ENCODE results near the gene RABEP2. TPM values are rescaled to one million over a fixed set of nuclear protein-coding genes. Genes with fewer than 3 reads are reported as not detected.

The RABEP2 gene
- total RNA-seq: 22.2 and 31.4 TPM in 2 replicates

GRCh38 chr16:28924762-28925385, at the start of gene RABEP2:
TSS of gene RABEP2 (minus strand) at chr16:28925238. CDS start at chr16:28925163, 75 bp downstream.

GRCh38 chr16:28974437-28975157, 49.6 kb upstream of the RABEP2 start, which contains the start of gene SPNS1:
TSS of gene SPNS1 (plus strand) at chr16:28974778. CDS start at chr16:28975152, 374 bp downstream.

GRCh38 chr16:28950648-28951409, 25.8 kb upstream of the RABEP2 start, which contains the start of gene NFATC2IP:
TSS of gene NFATC2IP (plus strand) at chr16:28950937. CDS start at chr16:28951012, 75 bp downstream.

GRCh38 chr16:28931801-28932225, 6.8 kb upstream of the RABEP2 start, which contains the start of gene CD19:
TSS of gene CD19 (plus strand) at chr16:28931971. CDS start at chr16:28932001, 30 bp downstream.

GRCh38 chr16:28878083-28878926, 46.7 kb downstream of the RABEP2 start, which contains the start of gene ATP2A1:
TSS of gene ATP2A1 (plus strand) at chr16:28878488. CDS start at chr16:28878672, 184 bp downstream.

Other genes starting within 250 kb of the RABEP2 start
- 127 and 137 TPM in 2 replicates for gene EIF3C, start 213.8 kb downstream of the RABEP2 start, total RNA-seq
- gene NPIPB9, start 173.5 kb downstream of the RABEP2 start, total RNA-seq: not detected in 2 replicates
- 45.6 and 60.1 TPM in 2 replicates for gene ATXN2L, start 102.2 kb downstream of the RABEP2 start, total RNA-seq
- 204 and 207 TPM in 2 replicates for gene TUFM, start 78.9 kb downstream of the RABEP2 start, total RNA-seq
- 30.6 and 36.7 TPM in 2 replicates for gene SH2B1, start 61.4 kb downstream of the RABEP2 start, total RNA-seq
- 0.29 TPM in 1 of 2 replicates, not detected in the other for gene ATP2A1, start 46.8 kb downstream of the RABEP2 start, total RNA-seq
- not detected in 2 replicates for gene CD19, start 6.7 kb upstream of the RABEP2 start, total RNA-seq
- gene NFATC2IP, start 25.7 kb upstream of the RABEP2 start, total RNA-seq: 20.0 and 21.6 TPM in 2 replicates
- gene SPNS1, start 49.5 kb upstream of the RABEP2 start, total RNA-seq: 47.6 and 53.7 TPM in 2 replicates
- 0.58 TPM in 1 of 2 replicates, not detected in the other for gene LAT, start 59.8 kb upstream of the RABEP2 start, total RNA-seq

Measured in myometrial cell (primary cell).